MG63 (cell line): ENCODE measurements around the gene SNURF. TPM values are rescaled to one million over a fixed set of nuclear protein-coding genes. Genes with fewer than 3 reads are reported as not detected.
"Not testable (repeated sequence)": the region's sequence is repeated elsewhere in the genome, so short reads cannot be mapped to it uniquely, and the experiment has no call there.

Experiments
- DNase-seq: peaks from one replicate; pipeline ENCODE4 v3.0.0-alpha.2; 2020
- H3K27me3 ChIP-seq: fragments of 250-450 bp; sonication (Bioruptor Pico); 2 replicates; pipeline ENCODE4 v1.5.1; 2020; ENCODE audit warnings: mild to moderate bottlenecking, moderate library complexity
- H3K36me3 ChIP-seq: fragments of 250-450 bp; sonication (Bioruptor Pico); 2 replicates; pipeline ENCODE4 v1.5.1; 2020; ENCODE audit warnings: mild to moderate bottlenecking, moderate library complexity
- H3K4me3 ChIP-seq: fragments of 250-450 bp; sonication (Bioruptor Pico); 2 replicates; pipeline ENCODE4 v1.5.1; 2020; ENCODE audit warnings: mild to moderate bottlenecking, moderate library complexity
- H3K9me3 ChIP-seq: fragments of 250-450 bp; sonication (Bioruptor Pico); 2 replicates; pipeline ENCODE4 v1.5.1; 2020; ENCODE audit warnings: mild to moderate bottlenecking, moderate library complexity
- total RNA-seq: library from RNA; depleted of rRNA; stranded (reverse); fragments of >200 nt; shearing (Covaris generic); gene quantifications from 2 replicates; pipeline ENCODE4 v1.2.3, GENCODE V29; 2014; ENCODE audit warnings: low replicate concordance; rRNA removed

SNURF gene, protein sequence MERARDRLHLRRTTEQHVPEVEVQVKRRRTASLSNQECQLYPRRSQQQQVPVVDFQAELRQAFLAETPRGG
- total RNA-seq = not detected in 2 replicates

GRCh38 chr15:24954783-24955530 lies at the start of gene SNURF, which contains the start of gene SNRPN:
SNURF (plus strand) TSS chr15:24954987; CDS start chr15:24955049, 62 bp downstream.
SNRPN (plus strand) TSS chr15:24954987; CDS start chr15:24974454, 19,467 bp downstream.
- no peaks in the 10 kb centered on the region for H3K36me3 ChIP-seq
- peak within 1 kb of the TSS; percentile 3; the same call in 1 of the 2 replicates for H3K4me3 ChIP-seq
- peak; percentile 9 for DNase-seq
- H3K9me3 ChIP-seq = no peaks in the 10 kb centered on the region
- H3K27me3 ChIP-seq = no peaks in the 10 kb centered on the region

DNA sequence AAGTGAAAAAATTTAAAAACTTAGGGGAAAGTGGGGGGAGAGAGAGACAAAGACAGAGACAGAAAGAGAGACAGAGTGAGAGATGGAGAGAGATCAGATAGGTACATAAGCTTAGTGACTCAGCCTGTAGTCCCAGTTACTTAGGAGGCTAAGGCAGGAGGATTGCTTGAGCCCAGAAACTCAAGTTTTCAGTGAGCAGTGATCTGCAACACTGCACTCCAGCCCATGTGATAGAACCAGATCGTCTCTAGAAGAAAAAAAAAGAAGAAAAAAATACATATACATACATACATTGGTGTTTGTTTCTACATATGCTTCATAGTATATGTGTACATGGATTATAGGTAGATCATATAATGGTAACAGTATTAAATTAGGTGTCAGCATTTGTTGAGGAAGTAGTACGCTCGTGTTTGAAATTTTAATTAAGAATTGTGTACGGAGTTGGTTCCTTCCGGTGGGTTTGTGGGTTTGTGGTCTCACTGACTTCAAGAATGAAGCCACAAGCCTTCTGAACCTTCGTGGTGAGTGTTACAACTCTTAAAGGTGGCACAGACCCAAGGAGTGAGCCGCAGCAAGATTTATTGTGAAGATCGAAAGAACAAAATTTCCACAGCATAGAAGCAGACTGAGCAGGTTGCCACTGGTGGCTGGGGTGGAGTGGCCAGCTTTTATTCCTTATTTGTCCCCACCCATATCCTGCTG lies 38.3 kb upstream of the SNURF start:
- no peaks in the 10 kb centered on the region for H3K36me3 ChIP-seq
- no peaks in the 10 kb centered on the region for H3K9me3 ChIP-seq
- no peaks in the 10 kb centered on the region for H3K27me3 ChIP-seq
- no peak for DNase-seq
- no peak overlapping the region for H3K4me3 ChIP-seq

GRCh38 chr15:24917431-24917830 lies 37.4 kb upstream of the SNURF start:
- Histone ChIP-seq H3K9me3 (no peaks in the 10 kb centered on the region), H3K36me3 (no peaks in the 10 kb centered on the region), H3K27me3 (no peaks in the 10 kb centered on the region), H3K4me3 (no peak overlapping the region)
- no peak for DNase-seq

DNA sequence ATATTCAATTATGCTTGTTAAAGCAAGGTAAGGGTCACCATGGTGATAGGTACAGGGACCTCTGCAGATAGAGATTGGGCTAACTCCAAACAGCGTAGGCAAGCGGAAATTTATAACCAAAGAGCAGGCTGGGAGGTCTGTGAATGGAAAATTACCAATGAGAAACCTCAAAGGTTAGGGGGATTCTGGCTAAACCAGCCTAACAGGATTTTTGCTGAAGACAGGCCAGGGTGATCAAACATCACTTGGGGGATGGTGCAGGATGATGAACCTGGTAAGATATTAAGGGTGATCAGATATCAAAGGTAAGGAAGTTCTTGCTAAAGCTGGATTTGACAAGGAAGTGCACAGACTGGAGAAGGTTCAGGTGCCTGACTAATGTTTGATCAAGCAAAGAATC lies 35.3 kb upstream of the SNURF start:
- Histone ChIP-seq H3K9me3 (no peaks in the 10 kb centered on the region), H3K36me3 (no peaks in the 10 kb centered on the region), H3K27me3 (no peaks in the 10 kb centered on the region), H3K4me3 (no peak overlapping the region)
- no peak for DNase-seq

DNA sequence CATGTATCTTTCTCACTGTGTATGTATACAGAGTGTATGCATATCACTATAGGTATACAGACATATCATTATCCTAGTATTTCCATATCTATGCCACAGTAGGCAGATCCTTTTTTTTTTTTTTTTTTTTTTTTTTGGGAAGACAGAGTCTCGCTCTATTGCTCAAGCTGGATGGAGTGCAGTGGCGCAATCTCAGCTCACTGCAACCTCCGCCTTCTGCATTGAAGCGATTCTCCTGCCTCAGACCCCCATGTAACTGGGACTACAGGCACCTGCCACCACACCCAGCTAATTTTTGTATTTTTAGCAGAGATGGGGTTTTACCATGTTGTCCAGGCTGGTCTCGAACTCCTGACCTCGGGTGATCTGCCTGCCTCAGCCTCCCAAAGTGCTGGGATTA lies 32.0 kb upstream of the SNURF start:
- H3K4me3 ChIP-seq, H3K27me3 ChIP-seq, H3K36me3 ChIP-seq, DNase-seq, H3K9me3 ChIP-seq: not testable (repeated sequence)

DNA sequence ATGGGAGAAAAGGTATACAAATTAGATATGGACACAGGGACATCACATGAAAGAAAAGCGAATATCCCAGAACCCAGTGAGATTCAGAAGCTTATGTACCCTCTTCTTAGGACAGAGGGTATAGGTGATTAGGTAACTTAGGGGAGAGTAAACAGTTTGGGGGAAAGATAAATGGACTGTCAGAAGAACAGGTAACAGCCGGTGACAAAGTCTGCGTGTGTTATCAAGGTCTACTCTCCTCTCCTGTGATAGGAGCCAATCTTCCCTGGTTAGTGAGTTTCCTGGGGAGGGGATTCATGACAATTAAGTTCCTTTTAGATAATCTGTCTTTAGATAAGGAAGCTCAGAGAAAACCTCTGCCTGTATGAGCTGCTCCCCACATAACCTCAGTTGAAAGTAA lies 30.6 kb upstream of the SNURF start:
- no peaks in the 10 kb centered on the region for H3K9me3 ChIP-seq
- no peaks in the 10 kb centered on the region for H3K36me3 ChIP-seq
- H3K27me3 ChIP-seq = no peaks in the 10 kb centered on the region
- DNase-seq = no peak
- H3K4me3 ChIP-seq = no peak overlapping the region

DNA sequence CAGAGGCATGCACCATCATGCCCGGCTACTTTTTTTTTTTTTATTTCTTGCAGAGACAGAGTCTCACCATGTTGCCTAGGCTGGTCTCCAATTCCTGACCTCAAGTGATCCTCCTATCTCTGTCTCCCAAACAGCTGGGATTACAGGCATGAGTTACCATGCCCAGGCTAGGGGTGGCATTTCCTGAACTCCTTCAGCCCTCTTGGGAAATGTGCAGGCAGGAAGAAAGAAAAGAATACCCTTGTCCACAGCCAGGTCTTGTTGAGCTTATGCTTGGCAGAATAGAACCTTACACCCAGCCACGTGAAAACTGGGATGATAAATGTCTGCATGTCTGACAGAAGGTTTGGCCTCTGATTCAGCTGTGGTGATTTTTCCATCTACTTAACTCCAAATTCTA lies 30.2 kb upstream of the SNURF start:
- no peak for DNase-seq

GRCh38 chr15:24931874-24932732 lies 22.7 kb upstream of the SNURF start:
- not testable (repeated sequence) for DNase-seq, H3K4me3 ChIP-seq

More for the DNA sequence above, 30.2 kb upstream of the SNURF start:
- Histone ChIP-seq H3K4me3 (no peak overlapping the region), H3K9me3 (no peaks in the 10 kb centered on the region), H3K27me3 (no peaks in the 10 kb centered on the region), H3K36me3 (no peaks in the 10 kb centered on the region)

DNA sequence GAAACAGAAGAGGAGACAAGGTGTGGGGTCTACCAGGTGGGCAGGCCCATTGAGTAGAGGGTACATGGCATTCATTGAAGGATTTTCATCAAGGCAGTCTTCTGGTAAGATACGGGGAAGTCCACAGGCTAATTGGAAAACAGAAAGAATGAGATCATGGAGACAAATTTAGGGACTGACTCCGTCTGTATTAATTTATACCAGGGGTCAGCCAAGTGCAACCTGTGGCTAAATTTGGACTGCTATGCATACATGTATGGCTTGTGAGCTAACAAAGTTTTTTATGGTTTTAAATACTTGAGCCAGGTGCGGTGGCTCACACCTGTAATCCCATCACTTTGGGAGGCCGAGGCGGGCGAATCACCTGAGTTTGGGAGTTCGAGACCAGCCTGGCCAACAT lies 21.1 kb upstream of the SNURF start:
- H3K4me3 ChIP-seq = no peak overlapping the region
- H3K9me3 ChIP-seq = no peaks in the 10 kb centered on the region
- no peaks in the 10 kb centered on the region for H3K36me3 ChIP-seq
- DNase-seq = no peak
- H3K27me3 ChIP-seq = no peaks in the 10 kb centered on the region

More at GRCh38 chr15:24931874-24932732, 22.7 kb upstream of the SNURF start:
- not testable (repeated sequence) for H3K9me3 ChIP-seq, H3K27me3 ChIP-seq, H3K36me3 ChIP-seq

DNA sequence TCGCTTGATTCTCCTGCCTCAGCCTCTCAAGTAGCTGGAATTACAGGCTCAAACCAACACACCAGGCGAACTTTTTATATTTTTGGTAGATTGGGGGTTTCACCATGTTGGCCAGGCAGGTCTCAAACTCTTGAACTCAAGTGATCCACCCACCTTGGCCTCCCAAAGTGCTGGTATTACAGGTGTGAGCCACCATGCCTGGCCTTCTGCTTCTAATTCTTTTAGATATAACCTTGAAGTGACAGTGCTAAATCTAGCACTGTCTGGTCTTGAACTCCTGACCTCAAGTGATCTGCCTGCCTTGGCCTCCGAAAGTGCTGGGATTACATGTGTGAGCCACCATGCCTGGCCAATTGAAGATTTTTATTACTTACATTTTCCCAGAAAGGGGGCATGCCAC lies 16.6 kb upstream of the SNURF start:
- not testable (repeated sequence) for H3K4me3 ChIP-seq, H3K27me3 ChIP-seq, H3K9me3 ChIP-seq, DNase-seq, H3K36me3 ChIP-seq

DNA sequence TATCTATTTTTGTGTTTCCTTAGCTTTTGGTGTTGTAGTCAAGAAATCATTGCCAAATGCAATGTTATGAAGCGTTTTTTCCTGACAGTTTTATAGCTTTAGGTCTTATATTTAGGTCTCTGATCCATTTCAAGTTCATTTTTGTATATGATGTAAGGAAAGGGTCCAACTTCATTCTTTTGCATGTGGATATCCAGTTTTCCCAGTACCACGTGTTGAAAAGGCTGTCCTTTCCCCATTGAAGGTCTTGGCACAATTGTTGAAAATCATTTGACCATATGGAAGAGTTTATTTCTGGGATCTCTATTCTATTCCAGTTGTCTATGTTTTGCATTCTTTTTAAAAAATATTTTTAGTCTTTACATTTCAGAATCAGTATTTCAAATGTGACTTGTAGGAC lies 14.6 kb upstream of the SNURF start:
- Histone ChIP-seq H3K36me3 (no peaks in the 10 kb centered on the region), H3K27me3 (no peaks in the 10 kb centered on the region), H3K4me3 (no peak overlapping the region), H3K9me3 (no peaks in the 10 kb centered on the region)
- no peak for DNase-seq

- Histone ChIP-seq H3K36me3 (no peaks in the 10 kb centered on the region), H3K9me3 (no peaks in the 10 kb centered on the region), H3K27me3 (no peaks in the 10 kb centered on the region), H3K4me3 (no peak overlapping the region)
- DNase-seq = no peak
Measured at GRCh38 chr15:24943361-24943760, 11.4 kb upstream of the SNURF start.

DNA sequence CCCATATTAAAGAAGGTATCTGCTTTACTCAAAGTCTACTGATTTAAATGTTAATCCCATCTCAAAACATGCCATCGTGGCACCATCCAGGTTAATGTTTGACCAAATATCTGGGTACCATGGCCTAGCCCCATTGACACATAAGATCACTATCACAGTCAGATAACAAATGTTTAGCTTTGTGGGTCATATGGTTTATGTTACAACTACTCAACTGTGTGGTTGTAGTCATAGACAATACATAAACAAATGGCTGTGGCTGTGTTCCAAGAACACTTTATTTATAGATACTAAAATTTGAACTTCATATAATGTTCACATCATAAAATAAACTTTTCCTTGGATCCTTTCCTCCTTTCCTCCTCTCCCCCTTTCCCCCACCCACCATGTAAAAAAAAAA lies 9.8 kb upstream of the SNURF start:
- no peak for DNase-seq
- no peaks in the 10 kb centered on the region for H3K36me3 ChIP-seq

GRCh38 chr15:24945711-24946110 lies 9.1 kb upstream of the SNURF start:
- Histone ChIP-seq H3K9me3 (no peaks in the 10 kb centered on the region), H3K27me3 (no peaks in the 10 kb centered on the region), H3K36me3 (no peaks in the 10 kb centered on the region), H3K4me3 (no peak overlapping the region)
- no peak for DNase-seq

More for the DNA sequence above, 9.8 kb upstream of the SNURF start:
- Histone ChIP-seq H3K9me3 (no peaks in the 10 kb centered on the region), H3K27me3 (no peaks in the 10 kb centered on the region), H3K4me3 (no peak overlapping the region)

DNA sequence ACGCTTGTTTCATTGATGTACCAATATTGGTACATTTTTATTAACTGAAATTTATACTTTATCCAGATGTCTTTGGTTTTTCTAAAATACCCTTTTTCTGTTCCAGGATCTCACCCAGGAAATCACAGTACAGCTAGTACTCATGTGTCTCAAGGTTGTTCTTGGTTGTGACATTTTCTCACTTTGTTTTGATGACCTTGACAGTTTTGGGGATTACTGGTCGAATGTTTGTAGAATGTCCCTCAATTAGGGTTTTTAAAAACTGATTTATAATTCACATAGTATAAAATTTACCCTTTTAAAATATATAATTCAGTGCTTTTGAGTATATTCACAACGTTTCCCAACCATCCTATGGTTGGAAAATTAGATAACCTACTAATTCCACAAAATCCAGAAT lies 6.3 kb upstream of the SNURF start:
- no peaks in the 10 kb centered on the region for H3K36me3 ChIP-seq

DNA sequence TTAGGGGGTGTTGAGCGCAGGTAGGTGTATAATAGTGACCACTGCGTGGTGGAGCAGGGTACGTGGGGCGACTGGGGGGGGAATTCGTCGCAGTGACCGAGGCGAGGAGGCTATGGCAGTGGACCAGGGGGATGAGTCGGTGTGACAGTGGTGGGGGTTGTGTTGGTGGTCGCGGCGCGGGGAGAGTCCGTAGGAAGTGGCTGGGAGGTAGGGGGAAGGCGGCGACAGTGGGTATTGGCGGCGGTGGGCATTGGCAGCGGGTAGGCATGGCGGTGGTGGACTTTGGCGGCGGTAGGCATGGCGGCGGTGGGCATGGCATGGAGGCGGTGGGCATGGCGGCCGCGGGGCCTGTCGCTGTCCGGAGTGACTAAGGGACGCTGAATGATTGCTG lies 739 bp downstream of the SNURF start:
- Histone ChIP-seq H3K36me3 (no peaks in the 10 kb centered on the region), H3K4me3 (peak overlapping the region; percentile 3; the same call in 1 of the 2 replicates), H3K9me3 (no peaks in the 10 kb centered on the region), H3K27me3 (no peaks in the 10 kb centered on the region)
- no peak for DNase-seq

More for the DNA sequence above, 6.3 kb upstream of the SNURF start:
- H3K27me3 ChIP-seq = no peaks in the 10 kb centered on the region
- no peaks in the 10 kb centered on the region for H3K9me3 ChIP-seq
- no peak overlapping the region for H3K4me3 ChIP-seq
- no peak for DNase-seq
